T-cell (primary cell): ENCODE data around the gene GRHL1. TPM values are rescaled to one million over a fixed set of nuclear protein-coding genes. Genes with fewer than 3 reads are reported as not detected.
"Not testable (repeated sequence)": the region's sequence is repeated elsewhere in the genome, so short reads cannot be mapped to it uniquely, and the experiment has no call there.

Source experiments
- ATAC-seq, 4 experiments: fragments of 200-7000 bp in 3 of 4; fragments of 150-1000 bp in 1 of 4; cut with Tn5 transposase; replicated peaks in 1 of 4; 1 replicate in 3 of 4; 2 replicates in 1 of 4; pipeline ENCODE4 v1.10.0; 2021; ENCODE audit warnings: moderate library complexity in 3 of 4, mild to moderate bottlenecking in 2 of 4, moderate number of reproducible peaks in 1 of 4
- CTCF ChIA-PET, 2 donors: fragments of 300-600 bp; sonication (Branson Sonifier 250); formaldehyde crosslinking; loops; one replicate each; lab custom pipeline; 2022; ENCODE audit warnings: antibody characterized with exemption in 2 of 2; lab: Charles Lee
- POLR2A ChIA-PET, 2 donors: fragments of 300-600 bp; sonication (Branson Sonifier 250); formaldehyde crosslinking; loops; one replicate each; lab custom pipeline; 2022; ENCODE audit warnings: antibody characterized with exemption in 2 of 2; lab: Charles Lee
- DNase-seq, 35 experiments: peaks; one replicate each; pipeline versions ENCODE4 v3.0.0 to v3.0.0-alpha.2; 2013 to 2023
- H3K27ac ChIP-seq: one replicate; pipeline ENCODE4 v1.5.1; 2013; ENCODE audit warnings: low read length
- H3K27me3 ChIP-seq, 2 experiments: replicated peaks in 1 of 2; 1 replicate in 1 of 2; 2 replicates in 1 of 2; pipeline versions ENCODE4 v1.6.1 to v1.7.0; 2013; ENCODE audit warnings: low read length in 1 of 2, mixed read lengths in 1 of 2; ENCODE audit not compliant: control insufficient read depth in 2 of 2, insufficient read depth in 2 of 2; ENCODE audit errors: extremely low read depth in 1 of 2
- H3K36me3 ChIP-seq, 2 donors: 1 replicate in 1 of 2; 2 replicates in 1 of 2; pipeline versions ENCODE4 v1.6.1 to v1.7.0; 2013; ENCODE audit warnings: low read length in 1 of 2; ENCODE audit not compliant: control insufficient read depth in 2 of 2, insufficient read depth in 1 of 2; ENCODE audit errors: extremely low read depth in 1 of 2
- H3K4me1 ChIP-seq, 2 experiments: 1 replicate in 1 of 2; 2 replicates in 1 of 2; pipeline versions ENCODE4 v1.6.1 to v1.7.0; 2013; ENCODE audit warnings: low read length in 2 of 2, mixed read lengths in 1 of 2; ENCODE audit not compliant: insufficient read depth in 2 of 2, control insufficient read depth in 1 of 2; ENCODE audit errors: extremely low read depth in 1 of 2
- H3K4me3 ChIP-seq, 2 donors: 1 replicate in 1 of 2; 2 replicates in 1 of 2; pipeline versions ENCODE4 v1.5.1 to v1.7.0; 2013; ENCODE audit warnings: mild to moderate bottlenecking in 2 of 2, low read length in 1 of 2, moderate library complexity in 1 of 2; ENCODE audit not compliant: control insufficient read depth in 1 of 2; ENCODE audit errors: extremely low read depth in 1 of 2
- H3K9me3 ChIP-seq: 2 replicates; pipeline ENCODE4 v1.7.0; 2013
- H3K27ac Mint-ChIP-seq, 2 donors: one replicate each; pipeline ENCODE4 v1.8.0; 2020 to 2021; ENCODE audit warnings: mild to moderate bottlenecking in 2 of 2, mixed read lengths in 2 of 2
- H3K27me3 Mint-ChIP-seq, 2 donors: one replicate each; pipeline ENCODE4 v1.8.0; 2021 to 2022; ENCODE audit warnings: mixed read lengths in 2 of 2
- H3K36me3 Mint-ChIP-seq: one replicate; pipeline ENCODE4 v1.8.0; 2021; ENCODE audit warnings: mixed read lengths
- H3K4me1 Mint-ChIP-seq, 3 donors: one replicate each; pipeline ENCODE4 v1.8.0; 2020 to 2022; ENCODE audit warnings: mixed read lengths in 3 of 3, mild to moderate bottlenecking in 1 of 3
- H3K4me3 Mint-ChIP-seq, 3 donors: one replicate each; pipeline ENCODE4 v1.8.0; 2020 to 2022; ENCODE audit warnings: mild to moderate bottlenecking in 3 of 3, mixed read lengths in 3 of 3, moderate library complexity in 3 of 3
- H3K9me3 Mint-ChIP-seq, 3 donors: one replicate each; pipeline ENCODE4 v1.8.0; 2020 to 2022; ENCODE audit warnings: mixed read lengths in 3 of 3
- WGBS: methylation state at CpG from one replicate; pipeline ENCODE4 v1.1.5; 2013; ENCODE audit warnings: missing lambda C conversion rate; ENCODE audit not compliant: insufficient coverage; 5-methylcytosine and 5-hydroxymethylcytosine counted together
- total RNA-seq, 35 experiments: library from RNA in 6 of 35; stranded (reverse) in 6 of 35; fragments of 120-200 nt in 1 of 35; gene quantifications; one replicate each; pipeline versions ENCODE4 v1.2.1 to v1.2.4 and lab custom pipeline; 2013 to 2026

The GRHL1 gene
- total RNA-seq, 5 donors from 2014 or later (not counting 1 experiment from before 2014, with no cell fraction given) = 0.07 to 0.61 (median 0.43) TPM

- CTCF ChIA-PET, H3K9me3 ChIP-seq, H3K4me1 ChIP-seq, H3K4me3 ChIP-seq, POLR2A ChIA-PET, H3K4me3 Mint-ChIP-seq, H3K36me3 ChIP-seq, DNase-seq, H3K9me3 Mint-ChIP-seq, H3K27ac ChIP-seq, H3K36me3 Mint-ChIP-seq, H3K4me1 Mint-ChIP-seq, H3K27ac Mint-ChIP-seq, ATAC-seq: not testable (repeated sequence)
- peaks cover 6 to 21% of the 10 kb centered on the region in 2 donors for H3K27me3 Mint-ChIP-seq
- WGBS = 96% methylated on average over 50 of the region's 52 CpGs
- peaks cover 0 to 28% of the 10 kb centered on the region in 2 experiments for H3K27me3 ChIP-seq
Measured at GRCh38 chr2:10010861-10011605, 59.5 kb downstream of the GRHL1 start.

- H3K9me3 Mint-ChIP-seq, H3K4me1 ChIP-seq, H3K36me3 Mint-ChIP-seq, H3K9me3 ChIP-seq, H3K36me3 ChIP-seq, H3K4me1 Mint-ChIP-seq, ATAC-seq, DNase-seq, H3K4me3 ChIP-seq, H3K27ac ChIP-seq, H3K27ac Mint-ChIP-seq, H3K4me3 Mint-ChIP-seq, CTCF ChIA-PET, POLR2A ChIA-PET: not testable (repeated sequence)
- peaks cover 0 to 28% of the 10 kb centered on the region in 2 experiments for H3K27me3 ChIP-seq
- 92% methylated on average over 31 of the region's 61 CpGs for WGBS
- peaks cover 6 to 16% of the 10 kb centered on the region in 2 donors for H3K27me3 Mint-ChIP-seq
Measured at GRCh38 chr2:10011606-10012325, 60.3 kb downstream of the GRHL1 start.

GRCh38 chr2:10012366-10012962 lies 61.0 kb downstream of the GRHL1 start:
- H3K27ac ChIP-seq, H3K9me3 Mint-ChIP-seq, ATAC-seq, H3K27ac Mint-ChIP-seq, H3K9me3 ChIP-seq, H3K4me3 ChIP-seq, H3K4me3 Mint-ChIP-seq, H3K4me1 ChIP-seq, H3K36me3 ChIP-seq, H3K36me3 Mint-ChIP-seq, CTCF ChIA-PET, H3K4me1 Mint-ChIP-seq, DNase-seq, POLR2A ChIA-PET: not testable (repeated sequence)
- H3K27me3 ChIP-seq = peaks cover 0 to 23% of the 10 kb centered on the region in 2 experiments
- WGBS = 97% methylated on average over 27 of the region's 37 CpGs
- H3K27me3 Mint-ChIP-seq = peaks cover 6 to 16% of the 10 kb centered on the region in 2 donors

- Histone ChIP-seq H3K9me3 (no peaks in the 10 kb centered on the region), H3K36me3 (no peaks in the 10 kb centered on the region), H3K4me1 (no peaks in the 10 kb centered on the region), H3K4me3 (no peak overlapping the region), H3K27ac (no peak overlapping the region), H3K27me3 (peaks cover 0 to 20% of the 10 kb centered on the region in 2 experiments)
- Mint-ChIP-seq H3K27me3 (peaks cover 4 to 11% of the 10 kb centered on the region in 2 donors), H3K27ac (no peak overlapping the region), H3K4me1 (no peaks in the 10 kb centered on the region), H3K36me3 (no peaks in the 10 kb centered on the region), H3K9me3 (peaks cover 0 to 5% (median 4%) of the 10 kb centered on the region in 3 donors), H3K4me3 (no peak overlapping the region)
- CTCF ChIA-PET = no interaction called here
- POLR2A ChIA-PET = no interaction called here
- no peak for DNase-seq
- ATAC-seq = no peak
- 92% methylated on average over 29 of the region's 29 CpGs for whole genome bisulfite sequencing
Measured at GRCh38 chr2:10012963-10013461, 61.5 kb downstream of the GRHL1 start.

GRCh38 chr2:10013651-10014417 lies 62.3 kb downstream of the GRHL1 start:
- H3K9me3 ChIP-seq, H3K4me3 Mint-ChIP-seq, H3K27me3 Mint-ChIP-seq, CTCF ChIA-PET, H3K27ac ChIP-seq, H3K36me3 Mint-ChIP-seq, H3K27ac Mint-ChIP-seq, H3K4me1 ChIP-seq, H3K4me3 ChIP-seq, ATAC-seq, POLR2A ChIA-PET, H3K4me1 Mint-ChIP-seq, H3K9me3 Mint-ChIP-seq, H3K36me3 ChIP-seq, DNase-seq: not testable (repeated sequence)
- 98% methylated on average over 43 of the region's 43 CpGs for WGBS
- H3K27me3 ChIP-seq = peaks cover 0 to 13% of the 10 kb centered on the region in 2 experiments
